ENCODE measurements around the gene CFAP221. TPM values are rescaled to one million over a fixed set of nuclear protein-coding genes. Genes with fewer than 3 reads are reported as not detected.

Gene CFAP221
- total RNA-seq, 1 donor from 2014 or later, result 26.3 TPM

GRCh38 chr2:119537792-119538191, 6.5 kb upstream of the CFAP221 start:
- H3K4me3 ChIP-seq, result no peak overlapping the region
- H3K4me1 ChIP-seq, result no peaks in the 10 kb centered on the region
- no peaks in the 10 kb centered on the region for H3K27me3 ChIP-seq
- no peak for ATAC-seq
- H3K36me3 ChIP-seq, result no peaks in the 10 kb centered on the region
- H3K27ac ChIP-seq, result no peak overlapping the region
- TF ChIP-seq, protein P1, sequence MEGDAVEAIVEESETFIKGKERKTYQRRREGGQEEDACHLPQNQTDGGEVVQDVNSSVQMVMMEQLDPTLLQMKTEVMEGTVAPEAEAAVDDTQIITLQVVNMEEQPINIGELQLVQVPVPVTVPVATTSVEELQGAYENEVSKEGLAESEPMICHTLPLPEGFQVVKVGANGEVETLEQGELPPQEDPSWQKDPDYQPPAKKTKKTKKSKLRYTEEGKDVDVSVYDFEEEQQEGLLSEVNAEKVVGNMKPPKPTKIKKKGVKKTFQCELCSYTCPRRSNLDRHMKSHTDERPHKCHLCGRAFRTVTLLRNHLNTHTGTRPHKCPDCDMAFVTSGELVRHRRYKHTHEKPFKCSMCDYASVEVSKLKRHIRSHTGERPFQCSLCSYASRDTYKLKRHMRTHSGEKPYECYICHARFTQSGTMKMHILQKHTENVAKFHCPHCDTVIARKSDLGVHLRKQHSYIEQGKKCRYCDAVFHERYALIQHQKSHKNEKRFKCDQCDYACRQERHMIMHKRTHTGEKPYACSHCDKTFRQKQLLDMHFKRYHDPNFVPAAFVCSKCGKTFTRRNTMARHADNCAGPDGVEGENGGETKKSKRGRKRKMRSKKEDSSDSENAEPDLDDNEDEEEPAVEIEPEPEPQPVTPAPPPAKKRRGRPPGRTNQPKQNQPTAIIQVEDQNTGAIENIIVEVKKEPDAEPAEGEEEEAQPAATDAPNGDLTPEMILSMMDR (IDR thresholded peaks at IDR 0.05), result no peak
- intact Hi-C loops (cut with DNase I), result no loop called here
- peaks cover 5% of the 10 kb centered on the region for H3K9me3 ChIP-seq
- no peak for DNase-seq

DNA sequence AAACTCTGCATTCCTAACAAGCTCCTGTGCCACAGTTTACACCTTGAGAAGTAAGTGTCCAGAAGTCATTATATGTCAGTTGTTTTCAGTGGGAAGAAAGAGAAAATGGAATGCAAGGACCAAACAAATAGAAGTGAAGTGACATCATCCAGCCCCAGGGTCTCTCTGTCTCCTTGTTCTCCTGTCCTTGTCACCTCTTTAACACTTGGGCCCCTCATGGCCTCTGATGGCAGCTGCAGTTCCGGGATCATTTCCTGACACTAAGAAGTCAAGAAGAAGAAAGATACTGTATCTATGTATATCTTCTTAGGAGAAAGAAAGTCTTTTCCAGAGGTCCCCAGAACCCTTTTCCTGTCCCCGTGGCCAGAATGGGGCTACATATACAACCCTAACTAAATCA, 2.8 kb upstream of the CFAP221 start:
- Histone ChIP-seq H3K36me3 (no peaks in the 10 kb centered on the region), H3K4me3 (no peak overlapping the region), H3K27ac (no peak overlapping the region), H3K27me3 (no peaks in the 10 kb centered on the region), H3K9me3 (no peaks in the 10 kb centered on the region), H3K4me1 (peaks cover under 1% of the 10 kb centered on the region)
- ATAC-seq, result no peak
- no peak for DNase-seq
- intact Hi-C loops (cut with DNase I), result no loop called here
- TF ChIP-seq, protein P1 (IDR thresholded peaks at IDR 0.05), result no peak

GRCh38 chr2:119544939-119545475, 758 bp downstream of the CFAP221 start:
- no peaks in the 10 kb centered on the region for H3K36me3 ChIP-seq
- intact Hi-C loops (cut with DNase I), result no loop called here
- peaks cover 20% of the 10 kb centered on the region for H3K4me1 ChIP-seq
- no peaks in the 10 kb centered on the region for H3K9me3 ChIP-seq
- TF ChIP-seq, protein P1 (IDR thresholded peaks at IDR 0.05), result no peak
- H3K27me3 ChIP-seq, result no peaks in the 10 kb centered on the region
- H3K4me3 ChIP-seq, result peak overlapping the region; percentile 62
- peak overlapping the region; percentile 90 for H3K27ac ChIP-seq
- DNase-seq (no peak), ATAC-seq (peak; percentile 50)

- H3K27ac ChIP-seq, result peak overlapping the region; percentile 90
- TF ChIP-seq, protein P1 (IDR thresholded peaks at IDR 0.05), result no peak
- no peaks in the 10 kb centered on the region for H3K36me3 ChIP-seq
- no peaks in the 10 kb centered on the region for H3K27me3 ChIP-seq
- ATAC-seq (no peak), DNase-seq (no peak)
- H3K4me3 ChIP-seq, result no peak overlapping the region
- intact Hi-C loops (cut with DNase I), result no loop called here
- no peaks in the 10 kb centered on the region for H3K9me3 ChIP-seq
- H3K4me1 ChIP-seq, result peaks cover 20% of the 10 kb centered on the region
Observed at GRCh38 chr2:119545754-119546446, 1.7 kb downstream of the CFAP221 start.

DNA sequence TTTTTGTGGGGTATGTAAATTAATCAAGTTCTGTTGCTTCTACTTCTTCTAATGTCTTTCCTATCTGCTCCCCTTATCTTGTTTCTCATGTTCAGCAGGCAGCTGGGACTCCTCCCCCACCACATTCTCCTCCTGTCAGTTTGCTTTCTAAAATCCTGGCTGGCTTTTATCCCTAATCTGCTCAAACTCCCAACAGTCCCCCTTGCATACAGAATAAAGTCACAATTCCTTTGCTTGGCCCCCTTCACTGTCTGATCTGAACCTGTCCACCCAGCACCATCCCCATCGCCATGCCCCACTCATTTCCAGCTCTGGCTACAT, 2.2 kb downstream of the CFAP221 start:
- ATAC-seq (no peak), DNase-seq (no peak)
- intact Hi-C loops (cut with DNase I), result no loop called here
- Histone ChIP-seq H3K9me3 (no peaks in the 10 kb centered on the region), H3K4me1 (peaks cover 20% of the 10 kb centered on the region), H3K36me3 (no peaks in the 10 kb centered on the region), H3K27ac (peak overlapping the region; percentile 90), H3K27me3 (no peaks in the 10 kb centered on the region), H3K4me3 (no peak overlapping the region)
- TF ChIP-seq, protein P1 (IDR thresholded peaks at IDR 0.05), result no peak

Measured in upper lobe of right lung (tissue), 1 donor.